Keratinocyte (primary cell): ENCODE results near the gene SPIRE1. TPM values are rescaled to one million over a fixed set of nuclear protein-coding genes. Genes with fewer than 3 reads are reported as not detected.

Source experiments
- DNase-seq: peaks from one replicate; pipeline ENCODE4 v3.0.0-alpha.2; 2011; ENCODE audit warnings: low read depth, missing footprints, low spot score
- FAIRE-seq: peaks from 2 replicates; lab custom pipeline; 2011; peaks lifted over from hg19 to GRCh38; lab: Jason Lieb, UNC
- H2AFZ ChIP-seq: 2 replicates; pipeline ENCODE4 v1.6.0; 2012; ENCODE audit warnings: low read length, control low read depth, inconsistent platforms; ENCODE audit not compliant: control insufficient read depth
- H3K27ac ChIP-seq: 2 replicates; pipeline ENCODE4 v1.5.1; 2011; ENCODE audit warnings: low read length; ENCODE audit not compliant: control insufficient read depth, insufficient read depth
- H3K27me3 ChIP-seq: 3 replicates; pipeline ENCODE4 v1.6.0; 2011; ENCODE audit warnings: low read length; ENCODE audit not compliant: control insufficient read depth, insufficient read depth; ENCODE audit errors: extremely low read depth
- H3K36me3 ChIP-seq, 2 experiments: 2 replicates in 1 of 2; 3 replicates in 1 of 2; pipeline ENCODE4 v1.5.1; 2011; ENCODE audit warnings: low read length in 2 of 2, mild to moderate bottlenecking in 1 of 2; ENCODE audit not compliant: control insufficient read depth in 2 of 2, insufficient read depth in 2 of 2; ENCODE audit errors: extremely low read depth in 1 of 2
- H3K4me1 ChIP-seq: 3 replicates; pipeline ENCODE4 v1.5.1; 2011; ENCODE audit warnings: low read length; ENCODE audit not compliant: control insufficient read depth, insufficient read depth; ENCODE audit errors: extremely low read depth
- H3K4me2 ChIP-seq: 3 replicates; pipeline ENCODE4 v1.6.0; 2011; ENCODE audit warnings: low read depth, low read length; ENCODE audit not compliant: control insufficient read depth, insufficient read depth; ENCODE audit errors: extremely low read depth
- H3K4me3 ChIP-seq, 3 experiments: fragments of 200-600 bp in 1 of 3; sonication (generic) in 1 of 3; 2 replicates in 2 of 3; 3 replicates in 1 of 3; pipeline ENCODE4 v1.5.1; 2011 to 2016; ENCODE audit warnings: low read length in 3 of 3, mild to moderate bottlenecking in 3 of 3, control low read depth in 2 of 3, inconsistent platforms in 1 of 3, low read depth in 1 of 3, mixed read lengths in 1 of 3, mixed run types in 1 of 3, moderate library complexity in 1 of 3; ENCODE audit not compliant: control insufficient read depth in 2 of 3, insufficient read depth in 2 of 3; ENCODE audit errors: extremely low read depth in 1 of 3
- H3K79me2 ChIP-seq: 2 replicates; pipeline ENCODE4 v1.6.0; 2012; ENCODE audit warnings: low read length; ENCODE audit not compliant: control insufficient read depth, insufficient read depth
- H3K9ac ChIP-seq: 3 replicates; pipeline ENCODE4 v1.6.0; 2011; ENCODE audit warnings: low read length; ENCODE audit not compliant: control insufficient read depth, insufficient read depth; ENCODE audit errors: extremely low read depth
- H3K9me1 ChIP-seq: 3 replicates; pipeline ENCODE4 v1.6.0; 2011; ENCODE audit warnings: low read length; ENCODE audit not compliant: control insufficient read depth, insufficient read depth; ENCODE audit errors: extremely low read depth
- H3K9me3 ChIP-seq: 2 replicates; pipeline ENCODE4 v1.5.1; 2012; ENCODE audit warnings: low read depth, low read length; ENCODE audit not compliant: control insufficient read depth
- H4K20me1 ChIP-seq: 3 replicates; pipeline ENCODE4 v1.6.0; 2011; ENCODE audit warnings: low read length; ENCODE audit not compliant: control insufficient read depth, insufficient read depth; ENCODE audit errors: extremely low read depth
- CTCF ChIP-seq, 3 experiments: IDR thresholded peaks in 1 of 3; conservative IDR thresholded peaks in 1 of 3; optimal IDR thresholded peaks in 1 of 3; 2 replicates in 2 of 3; 3 replicates in 1 of 3; pipeline versions ENCODE3 to v1.5.1; 2011; ENCODE audit warnings: low read length in 3 of 3, mild to moderate bottlenecking in 3 of 3, moderate library complexity in 2 of 3, control low read depth in 1 of 3, inconsistent platforms in 1 of 3; ENCODE audit not compliant: insufficient read depth in 2 of 3; ENCODE audit errors: extremely low read depth in 1 of 3
- EZH2 ChIP-seq: IDR thresholded peaks from one replicate; pipeline ENCODE4 v1.6.1; 2012; ENCODE audit warnings: inconsistent platforms, mild to moderate bottlenecking, low read length, moderate library complexity
- dilution Hi-C: fragments of 300-500 bp; cut with MboI; formaldehyde crosslinking; loops from one replicate; pipeline ENCODE4 v1.7.0; 2020; ENCODE audit warnings: low sequenced_read_pairs; ENCODE audit not compliant: extremely low pct_ligation_motif_present
- polyA plus RNA-seq, 5 experiments: library from polyadenylated mRNA; depleted of rRNA in 3 of 5; stranded (reverse) in 3 of 5; stranded (forward) in 1 of 5; unstranded in 1 of 5; fragments of >200 nt; gene quantifications; 1 replicate in 1 of 5; 2 replicates in 3 of 5; 3 replicates in 1 of 5; pipeline versions ENCODE4 v1.2.1 to v1.2.3, GENCODE V29; 2011 to 2012; ENCODE audit warnings: missing spikeins in 2 of 5, low read depth in 1 of 5, low replicate concordance in 1 of 5

SPIRE1 gene
- polyA plus RNA-seq, 1 donor (not counting 4 experiments of a cell fraction or from before 2014, with no cell fraction given), result 20.6 TPM

- Histone ChIP-seq H3K9me1 (peaks cover 2% of the 10 kb centered on the region), H3K4me1 (peaks cover 38% of the 10 kb centered on the region), H3K4me3 (no peak overlapping the region), H4K20me1 (no peaks in the 10 kb centered on the region), H2AFZ (no peak overlapping the region), H3K27me3 (no peaks in the 10 kb centered on the region), H3K9me3 (no peaks in the 10 kb centered on the region), H3K36me3 (no peaks in the 10 kb centered on the region), H3K79me2 (peaks cover 2% of the 10 kb centered on the region), H3K9ac (no peak overlapping the region), H3K4me2 (no peak overlapping the region), H3K27ac (no peak overlapping the region)
- TF ChIP-seq CTCF (optimal IDR thresholded peaks at IDR 0.05 in 1 of 3, IDR thresholded peaks at IDR 0.05 in 1 of 3, conservative IDR thresholded peaks at IDR 0.05 in 1 of 3; ENCODE audit: extremely low read depth in 1 of 3, insufficient read depth in 2 of 3, low read length in 3 of 3), result no peak
- TF ChIP-seq EZH2, result no peak
- FAIRE-seq (no peak), DNase-seq (no peak)
- dilution Hi-C loops, result no loop called here
Observed at GRCh38 chr18:12595571-12596255, 62.2 kb downstream of the SPIRE1 start.

GRCh38 chr18:12593866-12594265 is 64.0 kb downstream of the SPIRE1 start:
- no peak for TF ChIP-seq CTCF (optimal IDR thresholded peaks at IDR 0.05 in 1 of 3, IDR thresholded peaks at IDR 0.05 in 1 of 3, conservative IDR thresholded peaks at IDR 0.05 in 1 of 3; ENCODE audit: extremely low read depth in 1 of 3, insufficient read depth in 2 of 3, low read length in 3 of 3)
- TF ChIP-seq EZH2, result no peak

More at GRCh38 chr18:12593866-12594265, 64.0 kb downstream of the SPIRE1 start:
- dilution Hi-C loops, result no loop called here
- Histone ChIP-seq H3K79me2 (peaks cover 6% of the 10 kb centered on the region), H3K4me2 (no peak overlapping the region), H3K4me3 (no peak overlapping the region), H4K20me1 (no peaks in the 10 kb centered on the region), H3K27ac (no peak overlapping the region), H3K9me3 (no peaks in the 10 kb centered on the region), H2AFZ (no peak overlapping the region), H3K9me1 (peaks cover 2% of the 10 kb centered on the region), H3K27me3 (no peaks in the 10 kb centered on the region), H3K9ac (no peak overlapping the region), H3K4me1 (peaks cover 23% of the 10 kb centered on the region), H3K36me3 (no peaks in the 10 kb centered on the region)
- FAIRE-seq (no peak), DNase-seq (no peak)
